HepG2 (cell line): Measurements from ENCODE around the gene CERS6. TPM values are rescaled to one million over a fixed set of nuclear protein-coding genes. Genes with fewer than 3 reads are reported as not detected.

Experiments
- ATAC-seq: fragments of 200-7000 bp; cut with Tn5 transposase; 3 replicates; pipeline ENCODE4 v1.9.1; 2020; ENCODE audit warnings: mild to moderate bottlenecking, moderate library complexity
- BruUV-seq: library from RNA; stranded (reverse); fragments of 400-500 nt; replicated peaks from 2 replicates; lab custom pipeline; 2021; lab: Mats Ljungman, UMichigan
- CTCF ChIA-PET: fragments of 300-600 bp; formaldehyde crosslinking; extraction: SDS; loops from one replicate; lab custom pipeline; 2021; ENCODE audit warnings: low total read pairs, inconsistent platforms, low intra/inter-chr PET ratio; lab: Yijun Ruan, JAX
- POLR2A ChIA-PET: fragments of 350-600 bp; sonication (Branson Sonifier 250); formaldehyde crosslinking; loops from one replicate; lab custom pipeline; 2020; ENCODE audit warnings: antibody characterized with exemption, inconsistent platforms; lab: Yijun Ruan, JAX
- DNase-seq: peaks from one replicate; pipeline ENCODE4 v3.0.0-alpha.2; 2015; ENCODE audit warnings: low spot score
- FAIRE-seq: peaks from 3 replicates; lab custom pipeline; 2011; peaks lifted over from hg19 to GRCh38; lab: Jason Lieb, UNC
- H2AFZ ChIP-seq: one replicate; pipeline ENCODE4 v1.6.1; 2011; ENCODE audit warnings: low read length, inconsistent platforms
- H3K27ac ChIP-seq: fragments of 300-600 bp; 3 replicates; pipeline ENCODE4 v1.8.0; 2011; ENCODE audit warnings: mixed run types, mild to moderate bottlenecking, mixed read lengths, low read length, inconsistent platforms; ENCODE audit not compliant: insufficient read depth; ENCODE audit errors: extremely low read length
- H3K27me3 ChIP-seq, 2 experiments: fragments of 200-600 bp in 1 of 2; 2 replicates in 1 of 2; 3 replicates in 1 of 2; pipeline versions ENCODE4 v1.6.0 to v1.8.0; 2011; ENCODE audit warnings: low read length in 2 of 2, mild to moderate bottlenecking in 2 of 2, moderate library complexity in 2 of 2, inconsistent platforms in 1 of 2; ENCODE audit not compliant: insufficient read depth in 2 of 2, control insufficient read depth in 1 of 2
- H3K36me3 ChIP-seq, 2 experiments: fragments of 200-600 bp in 1 of 2; replicated peaks in 1 of 2; 2 replicates in 1 of 2; 3 replicates in 1 of 2; pipeline versions ENCODE4 v1.5.1 to v1.8.0; 2011; ENCODE audit warnings: low read length in 2 of 2, inconsistent platforms in 1 of 2; ENCODE audit not compliant: insufficient read depth in 2 of 2, control insufficient read depth in 1 of 2
- H3K4me1 ChIP-seq: 2 replicates; pipeline ENCODE4 v1.5.1; 2012; ENCODE audit warnings: low read length, inconsistent platforms; ENCODE audit not compliant: insufficient read depth
- H3K4me2 ChIP-seq: 2 replicates; pipeline ENCODE4 v1.6.0; 2011; ENCODE audit warnings: low read depth, low read length, inconsistent platforms
- H3K4me3 ChIP-seq, 3 experiments: fragments of 200-600 bp in 1 of 3; sonication (generic), shearing (Covaris generic) in 1 of 3; replicated peaks in 1 of 3; 2 replicates each; pipeline ENCODE4 v1.5.1; 2011 to 2016; ENCODE audit warnings: low read length in 3 of 3, inconsistent platforms in 2 of 3, low read depth in 2 of 3, mild to moderate bottlenecking in 2 of 3, control low read depth in 1 of 3, mixed read lengths in 1 of 3; ENCODE audit not compliant: insufficient read depth in 1 of 3
- H3K79me2 ChIP-seq: one replicate; pipeline ENCODE4 v1.6.1; 2011; ENCODE audit warnings: low read length, inconsistent platforms; ENCODE audit not compliant: insufficient read depth
- H3K9ac ChIP-seq: 2 replicates; pipeline ENCODE4 v1.6.0; 2011; ENCODE audit warnings: mild to moderate bottlenecking, low read depth, low read length, inconsistent platforms; ENCODE audit not compliant: insufficient read depth
- H3K9me3 ChIP-seq: 2 replicates; pipeline ENCODE4 v1.5.1; 2012; ENCODE audit warnings: mild to moderate bottlenecking, low read length
- H4K20me1 ChIP-seq: 2 replicates; pipeline ENCODE4 v1.6.0; 2011; ENCODE audit warnings: inconsistent platforms, mild to moderate bottlenecking, low read length, moderate library complexity; ENCODE audit not compliant: insufficient read depth
- JDP2 ChIP-seq: sonication (generic); formaldehyde crosslinking; IDR thresholded peaks from 2 replicates; pipeline ENCODE4 v1.8.1; 2022; ENCODE audit warnings: missing genetic modification reagents, borderline replicate concordance
- MXD4 ChIP-seq: IDR thresholded peaks from 2 replicates; pipeline ENCODE4 v1.6.1; 2016; ENCODE audit warnings: mild to moderate bottlenecking, missing biosample characterization, missing genetic modification reagents
- NR1H2 ChIP-seq: sonication (generic); formaldehyde crosslinking; IDR thresholded peaks from 2 replicates; pipeline ENCODE4 v1.8.1; 2022; ENCODE audit warnings: low read depth, missing genetic modification reagents, borderline replicate concordance
- PAXIP1 ChIP-seq: sonication (generic); formaldehyde crosslinking; conservative IDR thresholded peaks from 2 replicates; pipeline ENCODE4 v1.4.0; 2020; ENCODE audit warnings: mild to moderate bottlenecking, missing genetic modification reagents, moderate library complexity
- REPIN1 ChIP-seq: sonication (generic); formaldehyde crosslinking; IDR thresholded peaks from 2 replicates; pipeline ENCODE4 v1.8.0; 2022; ENCODE audit warnings: missing genetic modification reagents, low read depth, mild to moderate bottlenecking, borderline replicate concordance
- REST ChIP-seq, 2 experiments: IDR thresholded peaks; 2 replicates each; pipeline ENCODE4 v1.6.1; 2011 to 2012; ENCODE audit warnings: low read length in 2 of 2, borderline replicate concordance in 1 of 2, low read depth in 1 of 2, mild to moderate bottlenecking in 1 of 2, moderate library complexity in 1 of 2
- SP1 ChIP-seq, 2 experiments: fragments of 450-650 bp in 1 of 2; sonication (generic) in 1 of 2; formaldehyde crosslinking in 1 of 2; IDR thresholded peaks; 2 replicates each; pipeline versions ENCODE4 v1.4.0 to v1.6.1; 2016 to 2020; ENCODE audit warnings: missing genetic modification reagents in 1 of 2
- ZEB1 ChIP-seq: IDR thresholded peaks from 2 replicates; pipeline ENCODE4 v1.6.1; 2012; ENCODE audit warnings: mild to moderate bottlenecking, low read depth, inconsistent platforms; ENCODE audit not compliant: insufficient replicate concordance
- ZNF572 ChIP-seq: sonication (generic); formaldehyde crosslinking; IDR thresholded peaks from 2 replicates; pipeline ENCODE4 v1.5.1; 2020; ENCODE audit warnings: mild to moderate bottlenecking, missing genetic modification reagents
- ZNF678 ChIP-seq: sonication (generic); formaldehyde crosslinking; IDR thresholded peaks from 2 replicates; pipeline ENCODE4 v1.4.0; 2020; ENCODE audit warnings: mild to moderate bottlenecking, missing genetic modification reagents
- ZNF773 ChIP-seq: sonication (generic); formaldehyde crosslinking; IDR thresholded peaks from 2 replicates; pipeline ENCODE4 v1.4.0; 2020; ENCODE audit warnings: missing genetic modification reagents, borderline replicate concordance
- WGBS: methylation state at CpG from one replicate; pipeline ENCODE4 v1.1.6; 2017; ENCODE audit warnings: low lambda C conversion rate; 5-methylcytosine and 5-hydroxymethylcytosine counted together
- in situ Hi-C: cut with HindIII; loops from 2 replicates; pipeline ENCODE4 v1.10.0; 2017; ENCODE audit warnings: low pct_unique_long_range_greater_than_20kb; ENCODE audit not compliant: extremely low pct_ligation_motif_present
- intact Hi-C: fragments of 100-400 bp; cut with micrococcal nuclease; formaldehyde crosslinking; loops from one replicate; pipeline ENCODE4 v1.10.0; 2022; ENCODE audit not compliant: unreplicated experiment
- polyA plus RNA-seq, 8 experiments: library from polyadenylated mRNA; depleted of rRNA in 3 of 8; stranded (reverse) in 7 of 8; unstranded in 1 of 8; fragments of >200 nt; fragmentation: Illumina TruSeq in 4 of 8; extraction: Trizol in 4 of 8; gene quantifications; 2 replicates each; pipeline versions ENCODE4 v1.2.1 to v1.2.3, GENCODE V29; 2011 to 2016; ENCODE audit warnings: low read depth in 4 of 8, missing spikeins in 1 of 8, mixed read lengths in 1 of 8; ENCODE audit not compliant: insufficient read depth in 1 of 8
- total RNA-seq, 5 experiments: library from RNA; depleted of rRNA; stranded (reverse); fragments of >200 nt; fragmentation: Illumina TruSeq; extraction: Trizol; gene quantifications; 2 replicates each; pipeline ENCODE4 v1.2.3, GENCODE V29; 2016; ENCODE audit warnings: low read depth in 1 of 5

Gene CERS6
- total and polyA plus RNA-seq, 2 of the 13 experiments (the other 11 are each of a cell fraction or from before 2014, with no cell fraction given), result 10.1 to 20.3 TPM

GRCh38 chr2:168633895-168634294 is 177.8 kb downstream of the CERS6 start:
- H3K9ac ChIP-seq, result no peak overlapping the region
- ATAC-seq, result no peak
- H3K36me3 ChIP-seq, result no peaks in the 10 kb centered on the region; a peak in 1 of 5 replicates
- H4K20me1 ChIP-seq, result no peaks in the 10 kb centered on the region
- WGBS, result 96% methylated on average over 1 of the region's 1 CpG
- in situ Hi-C loops, result no loop called here
- no peaks in the 10 kb centered on the region for H3K4me1 ChIP-seq
- no peak overlapping the region for H3K27ac ChIP-seq
- H3K27me3 ChIP-seq, result no peaks in the 10 kb centered on the region
- H3K9me3 ChIP-seq, result no peaks in the 10 kb centered on the region
- TF ChIP-seq JDP2 (CRISPR knock-in tag) (no peak), ZEB1 (no peak), NR1H2 (CRISPR knock-in tag) (no peak), ZNF773 (CRISPR knock-in tag) (no peak), REST (IDR thresholded peaks at IDR 0.05; ENCODE audit: borderline replicate concordance in 1 of 2, low read depth in 1 of 2, low read length in 2 of 2) (no peak), REPIN1 (CRISPR knock-in tag) (no peak), ZNF572 (CRISPR knock-in tag) (no peak), ZNF678 (no peak), MXD4 (no peak), PAXIP1 (CRISPR knock-in tag) (no peak), SP1 (IDR thresholded peaks at IDR 0.05) (no peak), SP1 (CRISPR knock-in tag; IDR thresholded peaks at IDR 0.05) (no peak)
- TF ChIP-seq, all 625 proteins: peak for 0
- DNase-seq (no peak), FAIRE-seq (no peak)
- Histone ChIP-seq H3K4me3 (no peak overlapping the region), H2AFZ (no peak overlapping the region), H3K4me2 (no peak overlapping the region), H3K79me2 (no peaks in the 10 kb centered on the region)
- no TSS peak for BruUV-seq
- CTCF ChIA-PET, result no interaction called here
- intact Hi-C loops, result no loop called here
- POLR2A ChIA-PET, result no interaction called here
